ENCODE measurements around the gene ITGAV. TPM values are rescaled to one million over a fixed set of nuclear protein-coding genes. Genes with fewer than 3 reads are reported as not detected.

The ITGAV gene
- polyA plus RNA-seq, 6 donors from 2014 or later: 0.07 to 0.74 (median 0.43) TPM; not detected in 2

Other genes starting within 250 kb of the ITGAV start
- 10 to 100 TPM; 50.2 to 73.9 (median 56.8) TPM for gene ZC3H15, start 103.8 kb upstream of the ITGAV start, polyA plus RNA-seq (ENCODE audit: low read depth in 6 of 6)
- gene FAM171B, start 104.0 kb downstream of the ITGAV start, polyA plus RNA-seq (ENCODE audit: low read depth in 6 of 6): not detected